C4-2B (cell line): Measurements from ENCODE around the gene KYNU.
"Not testable (repeated sequence)": the region's sequence is repeated elsewhere in the genome, so short reads cannot be mapped to it uniquely, and the experiment has no call there.

Experiments used
- H3K27ac ChIP-seq: fragments of 450-650 bp; 2 replicates; pipeline ENCODE4 v1.5.1; 2017
- CTCF ChIP-seq: fragments of 450-650 bp; conservative IDR thresholded peaks from 2 replicates; pipeline ENCODE4 v1.5.1; 2017; ENCODE audit warnings: mild to moderate bottlenecking
- ZFX ChIP-seq: fragments of 450-650 bp; IDR thresholded peaks from 2 replicates; pipeline ENCODE4 v1.6.1; 2017

KYNU gene

DNA sequence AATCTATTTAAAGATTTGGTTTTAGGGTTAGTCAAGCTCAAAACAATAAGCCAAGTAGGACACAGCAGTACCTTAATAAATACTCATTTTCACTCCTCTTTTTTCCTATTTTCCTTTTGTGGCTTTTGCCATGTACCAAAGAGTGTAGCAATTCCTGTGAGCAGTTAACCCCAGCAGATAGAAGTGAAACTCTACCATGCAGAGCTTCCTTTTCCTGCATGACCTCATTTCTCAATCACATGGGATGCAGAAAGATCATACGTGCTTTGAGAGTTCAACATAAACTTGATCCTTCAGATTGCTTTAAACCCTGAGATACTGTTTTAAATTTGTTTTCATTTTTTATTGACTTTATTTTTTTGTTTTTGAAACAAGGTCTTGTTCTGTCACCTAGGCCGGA is 152.7 kb downstream of the KYNU start:
- TF ChIP-seq ZFX: no peak
- TF ChIP-seq CTCF: no peak
- no peak overlapping the region for H3K27ac ChIP-seq

DNA sequence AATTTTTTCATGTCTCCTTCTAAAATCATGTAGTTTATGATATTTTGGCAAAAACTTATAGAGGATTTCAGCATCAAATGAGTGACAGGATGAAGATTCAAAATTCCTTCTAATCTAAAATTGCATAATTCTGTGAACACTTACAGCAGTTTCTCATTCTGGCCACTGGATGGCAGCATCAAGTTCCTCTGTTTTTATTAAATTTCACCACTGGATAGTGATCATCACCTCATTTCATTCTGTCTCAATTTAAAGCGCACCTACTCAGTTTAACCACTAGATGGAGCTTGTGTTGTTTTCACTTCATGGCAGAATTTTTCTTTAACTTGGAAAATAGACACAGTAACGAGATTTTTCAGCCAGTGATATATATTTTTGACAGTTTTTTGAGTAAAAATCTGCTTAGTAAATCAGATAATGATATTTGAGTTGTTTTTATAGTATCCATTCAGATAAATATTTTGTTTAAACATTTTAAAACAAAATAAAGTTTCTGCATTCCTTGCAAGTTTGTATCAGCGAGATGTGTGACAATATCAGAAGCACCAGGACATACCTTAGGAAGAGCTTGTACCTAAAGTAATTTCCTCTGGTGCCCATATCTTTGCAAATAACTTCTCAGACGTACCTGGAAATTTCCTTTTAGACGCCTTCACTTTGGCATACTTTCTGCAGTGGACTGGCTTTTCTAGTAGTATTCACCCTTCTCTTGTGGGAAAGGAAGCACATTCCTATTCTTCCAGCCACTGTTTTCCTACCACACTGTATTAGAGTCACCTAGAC is 157.0 kb downstream of the KYNU start:
- TF ChIP-seq CTCF: peak; percentile 95
- TF ChIP-seq ZFX: no peak
- H3K27ac ChIP-seq: no peak overlapping the region

DNA sequence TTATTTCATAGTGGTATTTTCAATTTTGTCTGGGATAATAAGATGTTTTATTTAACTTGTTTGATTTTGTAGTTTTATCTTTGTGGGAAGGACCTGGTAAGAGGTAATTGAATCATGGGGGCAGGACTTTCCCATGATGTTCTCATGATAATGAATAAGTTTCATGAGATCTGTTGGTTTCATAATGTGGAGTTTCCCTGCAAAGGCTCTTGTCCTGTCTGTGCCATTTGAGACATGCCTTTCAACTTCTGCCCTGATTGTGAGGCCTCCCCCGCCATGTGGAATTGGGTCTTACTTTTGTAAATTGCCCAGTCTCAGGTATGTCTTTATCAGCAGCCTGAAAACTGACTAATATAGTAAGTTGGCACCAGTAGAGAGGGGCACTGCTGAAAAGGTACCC is 174.0 kb downstream of the KYNU start:
- TF ChIP-seq CTCF (no peak), ZFX (no peak)
- H3K27ac ChIP-seq: no peak overlapping the region

GRCh38 chr2:143053437-143053836 is 176.0 kb downstream of the KYNU start:
- not testable (repeated sequence) for H3K27ac ChIP-seq

DNA sequence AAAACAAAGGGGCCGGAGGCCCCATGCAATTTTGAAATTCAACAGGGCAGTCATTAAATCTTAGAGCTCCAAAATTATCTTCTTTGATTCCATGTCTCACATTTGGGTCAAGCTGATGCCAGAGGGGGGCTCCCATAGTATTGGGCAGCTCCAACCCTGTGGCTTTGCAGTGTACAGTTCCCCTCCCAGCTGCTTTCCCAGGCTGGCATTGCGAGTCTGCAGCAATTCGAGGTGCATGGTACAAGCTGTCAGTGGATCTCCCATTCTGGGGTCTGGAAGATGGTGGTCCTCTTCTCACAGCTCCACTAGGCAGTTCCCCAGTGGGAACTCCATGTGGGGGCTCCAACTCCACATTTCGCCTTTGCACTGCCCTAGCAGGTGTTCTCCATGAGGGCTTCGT is 179.1 kb downstream of the KYNU start:
- H3K27ac ChIP-seq: no peak overlapping the region
- TF ChIP-seq CTCF (no peak), ZFX (no peak)

GRCh38 chr2:143058851-143059250 is 181.4 kb downstream of the KYNU start:
- TF ChIP-seq CTCF (no peak), ZFX (no peak)
- H3K27ac ChIP-seq: no peak overlapping the region

DNA sequence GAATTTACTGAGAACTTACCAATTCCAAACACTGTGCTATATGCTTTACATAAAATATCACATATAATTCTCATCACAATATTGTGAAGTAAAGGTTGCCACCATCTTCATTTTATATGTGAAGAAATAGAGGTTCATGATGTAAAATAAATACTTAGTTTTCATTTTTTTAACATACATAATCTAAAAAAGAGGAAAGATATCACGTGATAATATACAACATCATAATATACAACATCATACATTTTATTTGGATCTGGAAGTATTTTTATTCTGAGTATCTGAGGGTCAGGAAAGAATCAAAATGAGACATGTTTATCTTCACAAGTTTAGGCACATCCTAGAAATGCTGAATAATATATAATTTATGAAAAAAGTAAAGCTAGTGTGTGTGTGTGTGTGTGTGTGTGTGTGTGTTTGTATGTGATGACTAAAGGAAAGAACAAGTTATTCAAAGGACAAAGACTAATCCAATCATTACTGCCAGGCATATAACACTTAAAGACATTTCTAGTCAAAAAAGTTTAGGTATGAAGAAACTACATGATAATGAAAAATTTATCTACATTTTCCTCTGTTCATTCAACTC is 186.2 kb downstream of the KYNU start:
- no peak overlapping the region for H3K27ac ChIP-seq
- TF ChIP-seq CTCF (no peak), ZFX (no peak)

DNA sequence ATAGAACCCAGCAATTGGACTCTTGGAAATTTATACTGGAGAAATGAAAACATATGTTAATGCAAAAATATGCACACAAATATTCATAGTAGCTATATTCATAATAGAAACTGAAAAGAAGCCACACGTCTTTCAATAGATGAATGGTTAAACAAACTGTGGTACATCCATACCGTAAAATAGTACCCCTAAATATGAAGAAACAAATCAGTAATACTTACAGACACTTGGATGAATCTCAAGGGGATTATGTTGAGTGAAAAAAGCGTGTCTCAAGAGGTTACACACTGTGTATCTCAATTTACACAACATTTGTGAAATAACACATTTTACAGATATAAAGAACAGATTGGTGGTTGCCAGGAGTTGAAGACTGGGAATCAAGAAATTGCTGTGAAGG is 190.6 kb downstream of the KYNU start:
- TF ChIP-seq ZFX (no peak), CTCF (no peak)
- no peak overlapping the region for H3K27ac ChIP-seq
